ENCODE measurements around the gene LMAN2L. TPM values are rescaled to one million over a fixed set of nuclear protein-coding genes. Genes with fewer than 3 reads are reported as not detected.

The LMAN2L gene
- total RNA-seq, 1 experiment from 2014 or later: 17.6 TPM

GRCh38 chr2:96771796-96772618 lies 32.1 kb upstream of the LMAN2L start:
- H3K9ac ChIP-seq (ENCODE audit: extremely low read depth, insufficient read length, low read length): no peak overlapping the region
- H3K27ac Mint-ChIP-seq: peak overlapping the region; percentile 3 to 71 (median 23); a peak in 3 of 7 replicates
- H2AFZ ChIP-seq (ENCODE audit: low read length): no peak overlapping the region

More at GRCh38 chr2:96771796-96772618, 32.1 kb upstream of the LMAN2L start:
- no peak overlapping the region for H3K18ac ChIP-seq (ENCODE audit: insufficient read length, low read depth, low read length)
- no peak for TF ChIP-seq CTCF (conservative IDR thresholded peaks at IDR 0.05)
- H3K4me2 ChIP-seq (ENCODE audit: insufficient read depth, insufficient read length, low read length): no peak overlapping the region
- peaks cover 0 to 4% of the 10 kb centered on the region in 2 experiments; a peak in 3 of 5 replicates for H3K9me3 Mint-ChIP-seq
- no peak overlapping the region for H4K91ac ChIP-seq (ENCODE audit: insufficient read length, low read depth, low read length)
- no peak overlapping the region for H3K4ac ChIP-seq (ENCODE audit: low read depth, low read length)
- H3K14ac ChIP-seq (ENCODE audit: insufficient read depth, low read length): no peak overlapping the region
- H2BK12ac ChIP-seq (ENCODE audit: insufficient read length, low read depth, low read length): no peak overlapping the region
- H4K5ac ChIP-seq (ENCODE audit: insufficient read length, low read depth, low read length): no peak overlapping the region
- no peaks in the 10 kb centered on the region for H3K79me2 ChIP-seq (ENCODE audit: insufficient read depth, low read length)
- H3K27me3 Mint-ChIP-seq (ENCODE audit: low read depth): no peaks in the 10 kb centered on the region
- H3K4me1 Mint-ChIP-seq: peaks cover 5 to 18% of the 10 kb centered on the region in 2 experiments; a peak in 3 of 4 replicates
- no peak overlapping the region for H2BK20ac ChIP-seq (ENCODE audit: low read depth, low read length, poor library complexity, severe bottlenecking)
- no peak overlapping the region for H3K4me3 Mint-ChIP-seq
- H3T11ph ChIP-seq (ENCODE audit: low read length): no peak overlapping the region
- no peaks in the 10 kb centered on the region for H4K20me1 ChIP-seq (ENCODE audit: control insufficient read depth, insufficient read depth, insufficient read length)
- H3K4me1 ChIP-seq (ENCODE audit: insufficient read depth, low read length): 0 out of 2 replicates have a peak, but pooled peaks cover 2% of the 10 kb centered on the region
- H2AK5ac ChIP-seq (ENCODE audit: insufficient read length, low read length): no peak overlapping the region
- DNase-seq: no peak
- H3K36me3 Mint-ChIP-seq (ENCODE audit: insufficient read depth in 1 of 3, low read depth in 3 of 3): no peaks in the 10 kb centered on the region; a peak in 1 of 7 replicates
- no CpG with 5 or more reads among the region's 20 CpGs for WGBS (ENCODE audit: extremely low coverage, insufficient read length, low lambda C conversion rate)
- H3K56ac ChIP-seq (ENCODE audit: insufficient read length, low read depth, low read length): no peak overlapping the region
- no peaks in the 10 kb centered on the region for H3K9me3 ChIP-seq (ENCODE audit: control insufficient read depth, low read depth, low read length)
- no peak overlapping the region for H2BK120ac ChIP-seq (ENCODE audit: low read depth, low read length, poor library complexity, severe bottlenecking)
- no peaks in the 10 kb centered on the region for H3K23me2 ChIP-seq (ENCODE audit: insufficient read length, low read depth, low read length, poor library complexity, severe bottlenecking)
- H3K79me1 ChIP-seq (ENCODE audit: insufficient read depth, low read depth, low read length, poor library complexity, severe bottlenecking): no peaks in the 10 kb centered on the region
- H2BK5ac ChIP-seq (ENCODE audit: insufficient read length, low read length): no peak overlapping the region
- H3K23ac ChIP-seq (ENCODE audit: insufficient read length, low read depth, low read length): no peak overlapping the region
- no peaks in the 10 kb centered on the region for H3K27me3 ChIP-seq (ENCODE audit: insufficient read depth, low read length)
- no peak overlapping the region for H3K27ac ChIP-seq (ENCODE audit: insufficient read length, low read depth, low read length)
- H4K8ac ChIP-seq (replicated peaks; ENCODE audit: insufficient read length, low read depth, low read length): no peak overlapping the region
- no peak overlapping the region for H2BK15ac ChIP-seq (ENCODE audit: low read depth, low read length)

Data from H9 (cell line).